K562 (cell line): Measurements from ENCODE around the gene ADAM10. TPM values are rescaled to one million over a fixed set of nuclear protein-coding genes. Genes with fewer than 3 reads are reported as not detected.

Experiments used
- ATAC-seq: fragments of 200-7000 bp; cut with Tn5 transposase; 3 replicates; pipeline ENCODE4 v1.9.1; 2020; ENCODE audit warnings: moderate library complexity
- BruUV-seq: library from RNA; stranded (reverse); fragments of 400-500 nt; replicated peaks from 2 replicates; lab custom pipeline; 2021; lab: Mats Ljungman, UMichigan
- CTCF ChIA-PET: fragments of 300-600 bp; formaldehyde crosslinking; extraction: SDS; loops from one replicate; lab custom pipeline; 2021; ENCODE audit warnings: low intra/inter-chr PET ratio; lab: Yijun Ruan, JAX
- POLR2A ChIA-PET: fragments of 300-600, 350-650 bp; sonication (Branson Sonifier 250); formaldehyde crosslinking; extraction: SDS; loops from one replicate; lab custom pipeline; 2021; ENCODE audit warnings: antibody characterized with exemption, inconsistent platforms; lab: Yijun Ruan, JAX
- DNase-seq, 4 experiments: peaks; one replicate each; pipeline versions ENCODE4 v3.0.0 to v3.0.0-alpha.2; 2011 to 2018; ENCODE audit warnings: low spot score in 3 of 4, mixed read lengths in 3 of 4; ENCODE audit errors: extremely low read depth in 1 of 4
- FAIRE-seq: peaks from 2 replicates; lab custom pipeline; 2011; peaks lifted over from hg19 to GRCh38; lab: Jason Lieb, UNC
- H2AFZ ChIP-seq: 2 replicates; pipeline ENCODE4 v1.6.0; 2011; ENCODE audit warnings: low read depth, low read length, control low read depth, inconsistent platforms
- H3K27ac ChIP-seq: fragments of 200-600 bp; 3 replicates; pipeline ENCODE4 v1.8.0; 2011; ENCODE audit warnings: low read depth, mild to moderate bottlenecking, control low read depth, inconsistent platforms, low read length, moderate library complexity, mixed read lengths; ENCODE audit errors: extremely low read depth
- H3K27me3 ChIP-seq, 2 experiments: fragments of 300-600 bp in 1 of 2; 2 replicates in 1 of 2; 3 replicates in 1 of 2; pipeline versions ENCODE4 v1.6.0 to v1.8.0; 2011; ENCODE audit warnings: inconsistent platforms in 2 of 2, low read length in 2 of 2, mild to moderate bottlenecking in 1 of 2, mixed read lengths in 1 of 2, moderate library complexity in 1 of 2; ENCODE audit not compliant: control insufficient read depth in 2 of 2, insufficient read depth in 2 of 2
- H3K36me3 ChIP-seq: fragments of 300-600 bp; 3 replicates; pipeline ENCODE4 v1.8.0; 2011; ENCODE audit warnings: mild to moderate bottlenecking, low read length, inconsistent platforms; ENCODE audit not compliant: control insufficient read depth, insufficient read depth
- H3K4me1 ChIP-seq, 2 experiments: fragments of 200-600 bp in 1 of 2; replicated peaks in 1 of 2; 2 replicates in 1 of 2; 3 replicates in 1 of 2; pipeline versions ENCODE4 v1.5.1 to v1.8.0; 2011; ENCODE audit warnings: inconsistent platforms in 2 of 2, low read length in 2 of 2, mild to moderate bottlenecking in 1 of 2, mixed read lengths in 1 of 2, moderate library complexity in 1 of 2; ENCODE audit not compliant: control insufficient read depth in 2 of 2, insufficient read depth in 2 of 2
- H3K4me2 ChIP-seq: 2 replicates; pipeline ENCODE4 v1.6.1; 2011; ENCODE audit warnings: low read length, control low read depth, inconsistent platforms, mixed read lengths; ENCODE audit not compliant: insufficient read depth
- H3K4me3 ChIP-seq: fragments of 200-600 bp; sonication (generic), shearing (Covaris generic); 2 replicates; pipeline ENCODE4 v1.5.1; 2016; ENCODE audit warnings: control low read depth, inconsistent platforms
- H3K79me2 ChIP-seq: fragments of 200-600 bp; 3 replicates; pipeline ENCODE4 v1.8.0; 2011; ENCODE audit warnings: low read length, inconsistent platforms; ENCODE audit not compliant: control insufficient read depth, insufficient read depth
- H3K9ac ChIP-seq, 2 experiments: 2 replicates each; pipeline versions ENCODE4 v1.6.0 to v1.6.1; 2011; ENCODE audit warnings: low read depth in 2 of 2, low read length in 2 of 2, control low read depth in 1 of 2, inconsistent platforms in 1 of 2, mild to moderate bottlenecking in 1 of 2, mixed read lengths in 1 of 2; ENCODE audit not compliant: insufficient read depth in 1 of 2
- H3K9me1 ChIP-seq: one replicate; pipeline ENCODE4 v1.6.0; 2011; ENCODE audit warnings: inconsistent platforms, mild to moderate bottlenecking, low read length, moderate library complexity; ENCODE audit not compliant: control insufficient read depth, insufficient read depth
- H3K9me3 ChIP-seq: replicated peaks from 2 replicates; pipeline ENCODE4 v1.5.1; 2011; ENCODE audit warnings: low read depth, low read length, inconsistent platforms; ENCODE audit not compliant: control insufficient read depth, insufficient read depth
- H4K20me1 ChIP-seq: replicated peaks from 2 replicates; pipeline ENCODE4 v1.6.1; 2011; ENCODE audit warnings: low read length, inconsistent platforms, mixed read lengths; ENCODE audit not compliant: control insufficient read depth, insufficient read depth
- ATF4 ChIP-seq: fragments of 450-650 bp; formaldehyde crosslinking; IDR thresholded peaks from 2 replicates; pipeline ENCODE4 v1.4.0; 2022; ENCODE audit warnings: mild to moderate bottlenecking, moderate library complexity
- CTCF ChIP-seq, 3 experiments: IDR thresholded peaks in 2 of 3; conservative IDR thresholded peaks in 1 of 3; 2 replicates each; pipeline ENCODE4 v1.5.1; 2011 to 2012; ENCODE audit warnings: low read length in 3 of 3, mild to moderate bottlenecking in 3 of 3, control low read depth in 2 of 3, improper control_type of control experiment in 1 of 3, inconsistent platforms in 1 of 3, low read depth in 1 of 3, mixed read lengths in 1 of 3, moderate library complexity in 1 of 3; ENCODE audit not compliant: insufficient read depth in 2 of 3
- HEY1 ChIP-seq: fragments of 250-450 bp; sonication (Bioruptor Pico); IDR thresholded peaks from 2 replicates; pipeline ENCODE4 v1.5.0; 2020; ENCODE audit warnings: mild to moderate bottlenecking, moderate library complexity, borderline replicate concordance
- ILF3 ChIP-seq: fragments of 450-650 bp; IDR thresholded peaks from 2 replicates; pipeline ENCODE4 v1.6.1; 2018; ENCODE audit warnings: antibody characterized with exemption, mild to moderate bottlenecking, moderate library complexity, borderline replicate concordance
- LARP7 ChIP-seq: fragments of 450-650 bp; IDR thresholded peaks from 2 replicates; pipeline ENCODE4 v1.6.1; 2016
- RNF219 ChIP-seq: fragments of 250-450 bp; sonication (Bioruptor Pico); IDR thresholded peaks from 2 replicates; pipeline ENCODE4 v1.5.0; 2022; ENCODE audit warnings: mild to moderate bottlenecking
- SFPQ ChIP-seq: fragments of 200-400 bp; formaldehyde crosslinking; IDR thresholded peaks from 2 replicates; pipeline ENCODE4 v1.6.1; 2017; ENCODE audit warnings: mild to moderate bottlenecking, low read depth, low read length, moderate library complexity
- ZKSCAN8 ChIP-seq: fragments of 200-800 bp; sonication (Bioruptor generic); IDR thresholded peaks from 2 replicates; pipeline ENCODE4 v1.6.1; 2016; ENCODE audit warnings: missing genetic modification characterization, missing compliant biosample characterization
- ZNF274 ChIP-seq: IDR thresholded peaks from 2 replicates; pipeline ENCODE4 v1.6.1; 2011; ENCODE audit warnings: low read depth, mild to moderate bottlenecking, low read length, moderate library complexity, borderline replicate concordance
- ZNF609 ChIP-seq: sonication (generic); formaldehyde crosslinking; IDR thresholded peaks from 2 replicates; pipeline ENCODE4 v1.8.1; 2023; ENCODE audit warnings: missing genetic modification reagents, mild to moderate bottlenecking, borderline replicate concordance
- WGBS: fragments of 100-300 bp; shearing (Covaris generic); methylation state at CpG from one replicate; pipeline ENCODE4 v1.1.6; 2016; ENCODE audit warnings: low coverage, mixed read lengths; ENCODE audit not compliant: insufficient coverage; ENCODE audit errors: missing lambda C conversion rate; 5-methylcytosine and 5-hydroxymethylcytosine counted together
- in situ Hi-C: fragments of 300-500 bp; cut with MboI; formaldehyde crosslinking; loops from 4 replicates; pipeline ENCODE4 v1.15.0; 2018; ENCODE audit warnings: inconsistent platforms, mixed read lengths
- intact Hi-C: fragments of 100-400 bp; cut with micrococcal nuclease; formaldehyde crosslinking; loops from 2 replicates; pipeline ENCODE4 v1.14.2; 2022
- polyA plus RNA-seq, 8 experiments: library from polyadenylated mRNA; depleted of rRNA in 4 of 8; stranded (reverse) in 5 of 8; unstranded in 3 of 8; fragments of >200 nt; fragmentation: Nextera tagmentation in 2 of 8; fragmentation: Illumina TruSeq in 1 of 8; extraction: Ambion mirVana in 2 of 8; extraction: Trizol in 1 of 8; gene quantifications; 2 replicates each; pipeline versions ENCODE4 v1.2.1 to v1.2.3, GENCODE V29; 2011 to 2014; ENCODE audit warnings: inconsistent platforms in 1 of 8, missing spikeins in 1 of 8
- total RNA-seq, 7 experiments: library from RNA; depleted of rRNA in 6 of 7; stranded (reverse); fragments of >200 nt in 6 of 7; fragmentation: Illumina TruSeq in 2 of 7; extraction: Trizol in 2 of 7; gene quantifications; 2 replicates each; pipeline versions ENCODE4 v1.2.1 to v1.2.3, GENCODE V29; 2011 to 2021; ENCODE audit warnings: low replicate concordance in 1 of 7

Gene ADAM10
- total and polyA plus RNA-seq, 9 of the 15 experiments (the other 6 are each of a cell fraction or from before 2014, with no cell fraction given) = 11.9 to 152 (median 57.3) TPM

- no peak overlapping the region for H3K9ac ChIP-seq
- peaks cover 12% of the 10 kb centered on the region; the same call in 1 of the 2 replicates for H3K9me3 ChIP-seq
- no peaks in the 10 kb centered on the region for H3K27me3 ChIP-seq
- peaks cover 26% of the 10 kb centered on the region; the same call in 2 of the 3 replicates for H3K36me3 ChIP-seq
- no peak overlapping the region for H3K27ac ChIP-seq
- H3K4me2 ChIP-seq = no peak overlapping the region
- BruUV-seq = no TSS peak
- 76% methylated on average over 4 of the region's 4 CpGs for WGBS
- no peak for DNase-seq
- intact Hi-C loops (no loop called here), in situ Hi-C loops (no loop called here)
- CTCF ChIA-PET = no interaction called here
- POLR2A ChIA-PET = no interaction called here
- H2AFZ ChIP-seq = no peak overlapping the region
- H4K20me1 ChIP-seq = no peaks in the 10 kb centered on the region
- ATAC-seq = no peak
- no peak for FAIRE-seq
- no peaks in the 10 kb centered on the region for H3K9me1 ChIP-seq
- H3K4me1 ChIP-seq = no peaks in the 10 kb centered on the region
- H3K79me2 ChIP-seq = peaks cover 83% of the 10 kb centered on the region
- no peak overlapping the region for H3K4me3 ChIP-seq
- TF ChIP-seq LARP7 (no peak), RNF219 (no peak), ZKSCAN8 (CRISPR knock-in tag) (no peak), ATF4 (CRISPR knock-in tag) (no peak), ZNF609 (no peak), SFPQ (no peak), CTCF (IDR thresholded peaks at IDR 0.05 in 2 of 3, conservative IDR thresholded peaks at IDR 0.05 in 1 of 3; ENCODE audit: insufficient read depth in 2 of 3, low read depth in 1 of 3, low read length in 3 of 3) (no peak), HEY1 (CRISPR knock-in tag) (no peak), ILF3 (no peak), ZNF274 (no peak)
Measured at GRCh38 chr15:58703610-58704009, 45.9 kb downstream of the ADAM10 start.
